ENCODE data around the gene SCAPER. TPM values are rescaled to one million over a fixed set of nuclear protein-coding genes. Genes with fewer than 3 reads are reported as not detected.

SCAPER gene
- total and polyA plus RNA-seq, 11 donors, result 6.7 to 53.9 (median 38.3) TPM

DNA sequence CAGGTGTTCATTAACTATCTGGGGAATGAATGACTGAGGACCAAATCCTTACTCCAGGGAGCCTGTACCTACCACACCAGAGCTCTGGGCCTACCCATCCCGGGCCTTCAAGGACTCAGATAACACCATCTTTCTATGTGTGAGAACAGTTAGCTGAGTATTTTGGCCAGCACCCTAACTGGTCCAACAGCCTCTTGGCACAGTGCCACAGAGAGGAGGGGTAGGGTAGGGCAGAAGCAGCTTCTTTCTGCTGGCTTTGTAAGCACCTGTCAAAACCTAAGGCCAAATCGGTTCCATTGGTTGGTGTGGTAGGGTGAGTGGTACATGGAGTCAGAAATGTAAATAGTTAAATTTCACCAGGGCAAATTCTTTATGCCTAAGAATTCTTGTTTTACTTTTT is 541.9 kb downstream of the SCAPER start:
- ATAC-seq, result no peak
- Histone ChIP-seq H3K27ac (no peak overlapping the region), H3K4me3 (no peak overlapping the region), H3K27me3 (no peaks in the 10 kb centered on the region), H3K4me1 (peaks cover 0 to 10% (median 1%) of the 10 kb centered on the region in 12 donors), H3K36me3 (peaks cover 0 to 3% (median 0%) of the 10 kb centered on the region in 9 donors), H3K9me3 (no peaks in the 10 kb centered on the region)
- intact Hi-C loops (cut with DNase I), result no loop called here
- no peak for DNase-seq
- TF ChIP-seq, protein P1, sequence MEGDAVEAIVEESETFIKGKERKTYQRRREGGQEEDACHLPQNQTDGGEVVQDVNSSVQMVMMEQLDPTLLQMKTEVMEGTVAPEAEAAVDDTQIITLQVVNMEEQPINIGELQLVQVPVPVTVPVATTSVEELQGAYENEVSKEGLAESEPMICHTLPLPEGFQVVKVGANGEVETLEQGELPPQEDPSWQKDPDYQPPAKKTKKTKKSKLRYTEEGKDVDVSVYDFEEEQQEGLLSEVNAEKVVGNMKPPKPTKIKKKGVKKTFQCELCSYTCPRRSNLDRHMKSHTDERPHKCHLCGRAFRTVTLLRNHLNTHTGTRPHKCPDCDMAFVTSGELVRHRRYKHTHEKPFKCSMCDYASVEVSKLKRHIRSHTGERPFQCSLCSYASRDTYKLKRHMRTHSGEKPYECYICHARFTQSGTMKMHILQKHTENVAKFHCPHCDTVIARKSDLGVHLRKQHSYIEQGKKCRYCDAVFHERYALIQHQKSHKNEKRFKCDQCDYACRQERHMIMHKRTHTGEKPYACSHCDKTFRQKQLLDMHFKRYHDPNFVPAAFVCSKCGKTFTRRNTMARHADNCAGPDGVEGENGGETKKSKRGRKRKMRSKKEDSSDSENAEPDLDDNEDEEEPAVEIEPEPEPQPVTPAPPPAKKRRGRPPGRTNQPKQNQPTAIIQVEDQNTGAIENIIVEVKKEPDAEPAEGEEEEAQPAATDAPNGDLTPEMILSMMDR (IDR thresholded peaks at IDR 0.05), result no peak
- TF ChIP-seq POLR2A (IDR thresholded peaks at IDR 0.05), result no peak
- 84 to 92% (median 87%) methylated on average over 2 of the region's 2 CpGs for WGBS, 4 donors

DNA sequence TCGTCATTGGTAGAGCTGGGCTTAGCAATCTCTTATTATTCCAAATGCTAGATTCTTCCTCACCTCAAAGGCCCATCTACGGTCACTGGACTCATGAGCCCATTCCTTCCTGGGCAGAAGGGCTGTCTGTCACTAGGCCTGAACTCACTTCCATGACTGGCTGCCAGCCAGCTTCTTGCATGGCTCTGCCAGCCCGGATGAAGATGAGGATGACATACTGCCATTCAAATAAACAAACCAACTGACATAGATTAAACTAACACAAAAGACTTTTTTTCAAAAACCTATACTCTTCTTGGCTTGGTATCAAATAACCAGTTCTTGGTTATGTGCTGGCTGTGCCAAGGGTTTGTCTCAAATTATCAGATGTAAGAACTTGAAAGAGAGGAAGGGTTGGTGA is 544.7 kb downstream of the SCAPER start:
- no peaks in the 10 kb centered on the region for H3K4me1 ChIP-seq
- H3K9me3 ChIP-seq, result no peaks in the 10 kb centered on the region
- DNase-seq (no peak), ATAC-seq (no peak)
- H3K36me3 ChIP-seq, result peaks cover 0 to 3% (median 0%) of the 10 kb centered on the region in 9 donors
- intact Hi-C loops (cut with DNase I), result no loop called here
- H3K4me3 ChIP-seq, result no peak overlapping the region
- no peaks in the 10 kb centered on the region for H3K27me3 ChIP-seq
- TF ChIP-seq POLR2A (IDR thresholded peaks at IDR 0.05), result no peak
- TF ChIP-seq, protein P1 (IDR thresholded peaks at IDR 0.05), result no peak
- H3K27ac ChIP-seq, result no peak overlapping the region
- WGBS, 4 donors, result 93 to 96% (median 95%) methylated on average over 3 of the region's 3 CpGs

DNA sequence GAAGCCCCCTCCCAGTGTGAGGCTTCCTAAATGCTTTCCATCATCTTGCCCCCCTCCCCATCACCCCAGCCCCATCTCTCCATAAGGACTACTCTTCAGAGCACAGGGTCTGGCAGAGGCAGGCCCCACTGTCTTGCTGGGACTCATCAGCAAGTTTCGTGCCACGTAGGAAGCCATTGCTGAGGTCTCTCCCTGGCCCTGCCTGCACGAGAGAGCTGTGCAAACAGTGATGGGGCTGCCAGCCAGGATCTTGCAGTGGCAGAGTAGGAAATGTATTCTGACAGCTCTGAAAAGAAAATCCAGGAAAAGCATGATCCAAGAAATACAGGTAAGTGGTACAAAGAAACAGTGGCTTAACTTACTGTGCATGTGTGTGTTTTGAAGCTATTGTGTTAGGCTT is 546.0 kb downstream of the SCAPER start:
- WGBS, 4 donors, result 95 to 100% (median 95%) methylated on average over 3 of the region's 3 CpGs
- no peaks in the 10 kb centered on the region for H3K27me3 ChIP-seq
- intact Hi-C loops (cut with DNase I), result no loop called here
- peaks cover 0 to 3% (median 0%) of the 10 kb centered on the region in 9 donors for H3K36me3 ChIP-seq
- no peak overlapping the region for H3K27ac ChIP-seq
- H3K9me3 ChIP-seq, result no peaks in the 10 kb centered on the region
- ATAC-seq (no peak), DNase-seq (no peak)
- TF ChIP-seq POLR2A (IDR thresholded peaks at IDR 0.05), result no peak
- TF ChIP-seq, protein P1 (IDR thresholded peaks at IDR 0.05), result no peak
- H3K4me1 ChIP-seq, result no peaks in the 10 kb centered on the region
- H3K4me3 ChIP-seq, result no peak overlapping the region

DNA sequence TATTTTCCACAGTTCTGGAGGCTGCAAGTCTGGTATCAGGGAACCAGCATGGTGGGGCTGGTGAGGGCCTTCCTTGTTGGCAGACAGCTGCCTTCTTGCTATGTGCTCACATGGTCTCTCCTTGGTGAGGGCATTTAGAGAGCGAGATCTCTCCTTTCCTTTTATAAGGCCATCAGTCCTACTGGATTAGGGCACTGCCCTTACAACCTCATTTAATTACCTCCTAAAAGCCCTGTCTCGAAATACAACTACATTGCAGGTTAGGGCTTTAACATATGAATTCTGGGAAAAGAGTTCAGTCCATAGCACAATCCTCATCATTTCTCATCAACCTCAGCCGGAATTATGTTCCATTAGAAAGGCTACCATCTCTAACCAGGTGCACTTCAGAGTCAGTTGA is 546.7 kb downstream of the SCAPER start:
- H3K27ac ChIP-seq, result no peak overlapping the region
- TF ChIP-seq, protein P1 (IDR thresholded peaks at IDR 0.05), result no peak
- no peak for TF ChIP-seq POLR2A (IDR thresholded peaks at IDR 0.05)
- intact Hi-C loops (cut with DNase I), result no loop called here
- 96 to 100% (median 98%) methylated on average over 3 of the region's 3 CpGs for WGBS, 4 donors
- peaks cover 0 to 8% (median 0%) of the 10 kb centered on the region in 9 donors for H3K36me3 ChIP-seq
- no peaks in the 10 kb centered on the region for H3K9me3 ChIP-seq
- H3K4me3 ChIP-seq, result no peak overlapping the region
- no peak for DNase-seq
- no peak for ATAC-seq
- no peaks in the 10 kb centered on the region for H3K27me3 ChIP-seq
- no peaks in the 10 kb centered on the region for H3K4me1 ChIP-seq
